Measurements from ENCODE around the gene FLYWCH2. TPM values are rescaled to one million over a fixed set of nuclear protein-coding genes. Genes with fewer than 3 reads are reported as not detected.

The FLYWCH2 gene
- total and polyA plus RNA-seq, 7 donors: 27.5 to 64.2 (median 43.2) TPM

DNA sequence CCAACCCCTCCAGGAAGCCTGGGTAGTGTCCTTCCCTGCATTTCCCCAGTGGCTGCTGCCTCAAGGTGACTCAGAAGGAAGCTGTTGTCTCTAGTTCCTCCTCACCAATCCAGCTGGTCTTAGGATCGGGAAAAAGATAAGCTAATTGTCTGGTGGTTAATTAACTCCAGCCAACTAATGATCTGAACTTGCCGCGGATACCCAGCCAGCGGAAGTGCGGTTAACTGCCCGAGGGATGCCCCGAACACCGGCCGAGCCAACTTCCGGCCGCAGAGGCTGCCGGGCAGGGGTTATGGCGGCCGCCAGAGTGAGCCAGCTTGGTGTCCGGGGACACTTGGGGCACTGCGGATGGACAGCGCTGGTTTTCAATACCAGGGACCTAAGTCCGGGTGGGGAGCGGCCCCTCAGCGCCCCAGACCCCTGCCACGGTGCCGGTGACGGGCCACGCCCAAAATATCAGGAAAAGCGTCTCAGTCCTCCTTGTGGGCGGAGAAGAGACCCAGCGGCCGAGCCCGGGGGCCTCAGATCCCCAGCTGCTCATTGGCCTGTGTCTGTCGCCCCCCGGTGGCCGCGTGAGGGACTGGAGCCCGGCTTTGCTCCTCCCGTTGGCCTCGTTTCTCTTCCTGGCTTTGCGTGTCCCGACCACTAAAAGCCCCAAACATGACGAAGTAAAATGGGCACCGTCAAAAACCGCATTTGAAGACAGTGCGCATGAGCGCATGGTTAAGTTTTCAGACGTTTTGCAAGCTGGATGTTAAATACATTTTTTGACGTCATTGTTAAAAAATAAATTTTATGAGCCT, 14.8 kb upstream of the FLYWCH2 start:
- Histone ChIP-seq H3K9me3 (no peaks in the 10 kb centered on the region), H3K4me3 (peak overlapping the region; percentile 56 to 69 (median 61)), H3K27ac (peak overlapping the region; percentile 84 to 91 (median 90)), H3K27me3 (no peaks in the 10 kb centered on the region), H3K36me3 (no peaks in the 10 kb centered on the region), H3K4me1 (peaks cover 0 to 6% (median 4%) of the 10 kb centered on the region in 4 donors)
- intact Hi-C loops (cut with DNase I): loop anchor here (5.0 kb wide), 1 partner anchor 186 kb away; the partner anchor contains the start of gene KCTD5
- 0 to 1% methylated on average over 45 of the region's 45 CpGs for WGBS, 2 donors
- peak; percentile 97 for DNase-seq
- TF ChIP-seq, protein P1, sequence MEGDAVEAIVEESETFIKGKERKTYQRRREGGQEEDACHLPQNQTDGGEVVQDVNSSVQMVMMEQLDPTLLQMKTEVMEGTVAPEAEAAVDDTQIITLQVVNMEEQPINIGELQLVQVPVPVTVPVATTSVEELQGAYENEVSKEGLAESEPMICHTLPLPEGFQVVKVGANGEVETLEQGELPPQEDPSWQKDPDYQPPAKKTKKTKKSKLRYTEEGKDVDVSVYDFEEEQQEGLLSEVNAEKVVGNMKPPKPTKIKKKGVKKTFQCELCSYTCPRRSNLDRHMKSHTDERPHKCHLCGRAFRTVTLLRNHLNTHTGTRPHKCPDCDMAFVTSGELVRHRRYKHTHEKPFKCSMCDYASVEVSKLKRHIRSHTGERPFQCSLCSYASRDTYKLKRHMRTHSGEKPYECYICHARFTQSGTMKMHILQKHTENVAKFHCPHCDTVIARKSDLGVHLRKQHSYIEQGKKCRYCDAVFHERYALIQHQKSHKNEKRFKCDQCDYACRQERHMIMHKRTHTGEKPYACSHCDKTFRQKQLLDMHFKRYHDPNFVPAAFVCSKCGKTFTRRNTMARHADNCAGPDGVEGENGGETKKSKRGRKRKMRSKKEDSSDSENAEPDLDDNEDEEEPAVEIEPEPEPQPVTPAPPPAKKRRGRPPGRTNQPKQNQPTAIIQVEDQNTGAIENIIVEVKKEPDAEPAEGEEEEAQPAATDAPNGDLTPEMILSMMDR (IDR thresholded peaks at IDR 0.05): peak; percentile 90 to 97 (median 95)
- TF ChIP-seq POLR2AphosphoS5 (IDR thresholded peaks at IDR 0.05): peak; percentile 54 to 82 (median 70)
- TF ChIP-seq EP300 (IDR thresholded peaks at IDR 0.05): peak in 1 of 4 donors; percentile 7
- peak; percentile 41 to 55 for TF ChIP-seq POLR2A (IDR thresholded peaks at IDR 0.05)

DNA sequence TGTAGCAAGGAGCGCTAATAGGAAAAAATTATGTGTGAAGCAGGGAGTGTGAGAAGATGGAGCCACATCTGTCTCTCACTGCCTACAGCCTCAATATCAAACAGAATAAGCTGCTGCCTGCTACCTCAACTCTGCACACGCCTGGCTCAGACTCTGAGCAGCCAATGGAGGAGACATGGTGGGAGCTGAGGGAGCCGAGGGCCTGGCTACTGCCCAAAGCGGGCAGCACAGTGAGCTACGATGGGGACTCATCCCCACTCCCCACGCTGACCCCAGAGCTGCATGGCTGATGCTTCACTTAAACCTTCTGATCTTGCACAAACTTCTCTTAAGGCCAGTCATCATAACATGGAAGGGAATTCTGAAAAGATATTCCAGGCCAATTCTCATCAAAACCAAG, 11.1 kb upstream of the FLYWCH2 start:
- intact Hi-C loops (cut with DNase I): no loop called here
- Histone ChIP-seq H3K27me3 (no peaks in the 10 kb centered on the region), H3K4me1 (peaks cover 0 to 6% (median 4%) of the 10 kb centered on the region in 4 donors), H3K27ac (no peak overlapping the region), H3K9me3 (no peaks in the 10 kb centered on the region), H3K36me3 (no peaks in the 10 kb centered on the region), H3K4me3 (no peak overlapping the region)
- no peak for TF ChIP-seq POLR2A (IDR thresholded peaks at IDR 0.05)
- no peak for TF ChIP-seq POLR2AphosphoS5 (IDR thresholded peaks at IDR 0.05)
- no peak for TF ChIP-seq EP300 (IDR thresholded peaks at IDR 0.05)
- TF ChIP-seq, protein P1 (IDR thresholded peaks at IDR 0.05): no peak
- no peak for DNase-seq
- 84 to 89% methylated on average over 6 of the region's 6 CpGs for WGBS, 2 donors

GRCh38 chr16:2874032-2874911, 8.7 kb upstream of the FLYWCH2 start:
- H3K36me3 ChIP-seq: no peaks in the 10 kb centered on the region
- H3K4me3 ChIP-seq: no peak overlapping the region
- intact Hi-C loops (cut with DNase I): loop anchor here (2.0 kb wide), 1 partner anchor 53 kb away; no protein-coding TSS in a partner anchor
- no peaks in the 10 kb centered on the region for H3K4me1 ChIP-seq
- H3K27me3 ChIP-seq: no peaks in the 10 kb centered on the region
- H3K9me3 ChIP-seq: no peaks in the 10 kb centered on the region
- TF ChIP-seq, protein P1 (IDR thresholded peaks at IDR 0.05): no peak
- TF ChIP-seq POLR2AphosphoS5 (IDR thresholded peaks at IDR 0.05) (no peak), POLR2A (IDR thresholded peaks at IDR 0.05) (no peak), EP300 (IDR thresholded peaks at IDR 0.05) (no peak)
- DNase-seq: no peak
- H3K27ac ChIP-seq: peak overlapping the region in 1 of 4 donors; percentile 18
- WGBS, 2 donors: 45 to 65% methylated on average over 21 of the region's 21 CpGs

- no peaks in the 10 kb centered on the region for H3K27me3 ChIP-seq
- peak; percentile 91 for DNase-seq
- H3K4me1 ChIP-seq: no peaks in the 10 kb centered on the region
- no peak overlapping the region for H3K4me3 ChIP-seq
- H3K27ac ChIP-seq: peak overlapping the region in 1 of 4 donors; percentile 18
- intact Hi-C loops (cut with DNase I): loop anchor here (2.0 kb wide), 1 partner anchor 52 kb away; no protein-coding TSS in a partner anchor
- H3K9me3 ChIP-seq: no peaks in the 10 kb centered on the region
- no peaks in the 10 kb centered on the region for H3K36me3 ChIP-seq
- whole genome bisulfite sequencing, 2 donors: 11 to 14% methylated on average over 25 of the region's 25 CpGs
- TF ChIP-seq POLR2A (IDR thresholded peaks at IDR 0.05) (no peak), POLR2AphosphoS5 (IDR thresholded peaks at IDR 0.05) (peak in 2 of 4 donors; percentile 8 to 22)
- TF ChIP-seq, protein P1 (IDR thresholded peaks at IDR 0.05): peak; percentile 80 to 96 (median 94)
These were observed 8.1 kb upstream of the FLYWCH2 start for GRCh38 chr16:2874912-2875362.
